Adipocyte (in vitro differentiated cells): ENCODE results near the gene PAQR4.

Source experiments
- DNase-seq: peaks from one replicate; pipeline ENCODE4 v3.0.0-alpha.2; 2015; ENCODE audit warnings: low read depth
- H3K27me3 ChIP-seq: replicated peaks from 2 replicates; pipeline ENCODE4 v1.7.0; 2013; ENCODE audit warnings: mild to moderate bottlenecking, low read length, moderate library complexity; ENCODE audit not compliant: control insufficient read depth, insufficient read depth
- H3K36me3 ChIP-seq: 2 replicates; pipeline ENCODE4 v1.7.0; 2013; ENCODE audit warnings: low read length, mild to moderate bottlenecking, moderate library complexity; ENCODE audit not compliant: control insufficient read depth, insufficient read depth, severe bottlenecking
- H3K4me1 ChIP-seq: 2 replicates; pipeline ENCODE4 v1.7.0; 2013; ENCODE audit warnings: mild to moderate bottlenecking, low read length, moderate library complexity; ENCODE audit not compliant: control insufficient read depth, insufficient read depth
- H3K4me3 ChIP-seq: 2 replicates; pipeline ENCODE4 v1.7.0; 2013; ENCODE audit warnings: mild to moderate bottlenecking, low read length, moderate library complexity
- H3K9ac ChIP-seq: 2 replicates; pipeline ENCODE4 v1.7.0; 2013; ENCODE audit warnings: mild to moderate bottlenecking, low read length, moderate library complexity
- H3K9me3 ChIP-seq: 2 replicates; pipeline ENCODE4 v1.7.0; 2013; ENCODE audit warnings: mild to moderate bottlenecking, low read length, moderate library complexity; ENCODE audit not compliant: control insufficient read depth

The PAQR4 gene

GRCh38 chr16:2976201-2976600, 7.1 kb downstream of the PAQR4 start:
- Histone ChIP-seq H3K36me3 (no peaks in the 10 kb centered on the region), H3K9ac (no peak overlapping the region), H3K27me3 (no peaks in the 10 kb centered on the region), H3K9me3 (no peaks in the 10 kb centered on the region), H3K4me3 (no peak overlapping the region), H3K4me1 (peaks cover 6% of the 10 kb centered on the region)
- no peak for DNase-seq

GRCh38 chr16:2976673-2977072, 7.5 kb downstream of the PAQR4 start:
- Histone ChIP-seq H3K4me1 (peaks cover 6% of the 10 kb centered on the region), H3K9ac (no peak overlapping the region), H3K36me3 (no peaks in the 10 kb centered on the region), H3K9me3 (no peaks in the 10 kb centered on the region), H3K27me3 (no peaks in the 10 kb centered on the region), H3K4me3 (no peak overlapping the region)
- DNase-seq, result no peak

GRCh38 chr16:2977440-2977839, 8.3 kb downstream of the PAQR4 start:
- Histone ChIP-seq H3K9me3 (no peaks in the 10 kb centered on the region), H3K4me1 (peaks cover 6% of the 10 kb centered on the region), H3K4me3 (no peak overlapping the region), H3K36me3 (no peaks in the 10 kb centered on the region), H3K27me3 (no peaks in the 10 kb centered on the region), H3K9ac (no peak overlapping the region)
- no peak for DNase-seq

- DNase-seq, result peak; percentile 11
- H3K9ac ChIP-seq, result peak overlapping the region; percentile 97
- H3K4me3 ChIP-seq, result peak overlapping the region; percentile 90
- H3K27me3 ChIP-seq, result no peaks in the 10 kb centered on the region
- H3K36me3 ChIP-seq, result no peaks in the 10 kb centered on the region
- H3K9me3 ChIP-seq, result no peaks in the 10 kb centered on the region
- H3K4me1 ChIP-seq, result peaks cover 6% of the 10 kb centered on the region
These were observed 10.6 kb downstream of the PAQR4 start for GRCh38 chr16:2979669-2980226.

DNA sequence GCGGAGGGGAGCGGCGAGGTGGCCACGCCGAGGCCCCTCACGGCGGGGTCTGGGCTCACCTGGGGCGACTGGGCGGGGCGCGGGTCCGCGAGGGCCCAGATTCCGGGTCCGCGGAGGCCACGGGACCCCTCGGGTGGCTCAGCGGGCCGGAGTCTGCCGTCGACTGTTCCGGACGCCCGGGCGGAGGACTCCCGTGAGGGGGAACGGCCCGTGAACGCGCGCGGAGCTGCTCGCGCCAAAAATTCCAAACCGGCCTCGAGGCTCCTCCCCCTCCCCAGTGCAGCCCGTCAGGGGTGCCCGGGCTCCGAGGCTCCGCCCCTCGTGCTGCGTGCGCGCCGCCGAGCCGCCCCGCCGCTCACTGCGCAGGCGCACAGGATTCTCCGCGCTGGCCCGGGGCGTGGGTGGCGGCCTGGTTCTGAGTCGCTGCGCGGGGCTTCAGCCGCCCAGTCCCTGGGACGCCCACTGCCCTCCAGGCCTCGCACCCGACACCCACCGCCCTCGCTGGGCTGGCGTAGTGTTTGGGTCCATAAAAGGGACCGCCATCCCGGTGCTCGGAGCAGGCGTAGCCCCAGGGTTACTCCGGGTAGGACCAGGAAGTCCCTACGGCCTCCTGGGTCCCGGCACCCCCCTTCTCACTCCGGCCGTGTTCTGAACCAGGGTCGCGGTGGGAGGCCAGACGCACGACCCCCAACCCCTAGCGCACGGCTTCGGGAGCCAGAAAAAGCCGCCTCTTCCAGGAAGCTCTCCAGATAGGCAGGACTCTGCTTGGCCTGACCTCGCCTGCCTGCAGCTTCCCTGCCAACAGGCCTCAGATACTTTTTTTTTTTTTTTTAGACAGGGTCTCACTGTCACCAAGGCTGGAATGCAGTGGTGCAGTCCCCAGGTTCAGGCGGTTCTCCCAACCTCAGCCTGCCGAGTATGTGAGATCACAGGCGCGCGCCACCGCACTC, 11.4 kb downstream of the PAQR4 start, which contains the start of gene PKMYT1:
Gene PKMYT1 (minus strand): TSS at position 220 of the 950 bp plus-strand sequence. CDS start 789 bp downstream, outside the sequence.
- Histone ChIP-seq H3K36me3 (no peaks in the 10 kb centered on the region), H3K27me3 (no peaks in the 10 kb centered on the region)
- DNase-seq, result peak; percentile 97

DNA sequence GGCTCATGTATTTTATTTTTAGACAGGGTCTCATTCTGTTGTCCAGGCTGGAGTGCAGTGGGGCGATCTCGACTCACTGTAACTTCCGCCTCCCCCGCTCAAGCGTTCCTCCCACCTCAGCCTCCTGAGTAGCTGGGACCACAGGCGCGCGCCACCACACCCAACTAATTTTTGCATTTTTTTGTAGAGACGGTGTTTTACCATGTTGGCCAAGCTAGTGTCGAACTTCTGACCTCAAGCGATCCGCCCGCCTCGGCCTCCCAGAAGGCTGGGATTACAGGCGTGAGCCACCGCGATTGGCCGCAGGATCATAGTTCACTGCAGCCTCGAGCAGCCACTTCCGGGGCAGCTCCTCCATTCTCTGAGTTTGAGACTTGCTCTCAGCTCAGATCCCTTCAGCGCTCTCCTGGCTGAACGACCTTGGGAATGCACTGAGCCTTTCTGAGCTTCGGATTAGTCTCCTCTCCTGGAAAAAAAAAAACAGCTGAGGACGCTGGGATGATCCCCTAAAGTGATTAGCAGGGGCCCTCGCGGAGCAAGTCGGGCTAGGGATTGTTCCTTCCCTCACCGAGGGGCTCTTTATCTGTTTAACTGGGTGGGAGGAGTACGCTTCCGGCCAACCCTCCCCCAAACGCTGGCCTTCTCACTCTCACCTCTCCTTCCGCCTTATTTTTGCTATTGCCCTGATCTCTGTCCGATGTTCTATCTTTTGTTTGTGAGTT, 12.2 kb downstream of the PAQR4 start:
- H3K4me3 ChIP-seq, result peak overlapping the region; percentile 90
- no peak for DNase-seq
- H3K36me3 ChIP-seq, result no peaks in the 10 kb centered on the region

More for the DNA sequence above, 11.4 kb downstream of the PAQR4 start, which contains the start of gene PKMYT1:
- H3K4me1 ChIP-seq, result peaks cover 6% of the 10 kb centered on the region
- H3K9ac ChIP-seq, result peak within 1 kb of the TSS; percentile 97
- H3K9me3 ChIP-seq, result no peaks in the 10 kb centered on the region
- peak within 1 kb of the TSS; percentile 90 for H3K4me3 ChIP-seq

DNA sequence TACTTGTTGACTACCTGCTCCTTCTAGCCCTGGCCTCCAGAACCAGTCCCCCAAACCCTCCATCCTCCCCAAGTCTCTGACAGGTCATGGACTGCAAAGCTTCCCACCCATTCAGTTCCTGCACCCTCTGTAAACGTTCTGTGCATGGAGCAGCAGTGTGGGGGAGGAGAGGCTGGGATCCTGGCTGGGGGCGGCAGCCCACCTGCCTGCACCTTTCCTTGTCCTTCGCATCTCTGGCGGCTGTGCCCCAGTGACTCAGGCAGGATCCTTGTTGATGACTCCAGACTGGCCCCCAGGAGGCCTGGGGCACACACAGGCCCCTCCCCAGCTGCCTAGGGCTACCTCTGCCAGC, 12.7 kb downstream of the PAQR4 start:
- no peak overlapping the region for H3K9ac ChIP-seq
- no peak overlapping the region for H3K4me3 ChIP-seq
- no peaks in the 10 kb centered on the region for H3K27me3 ChIP-seq
- no peak for DNase-seq
- H3K4me1 ChIP-seq, result peaks cover 6% of the 10 kb centered on the region
- no peaks in the 10 kb centered on the region for H3K36me3 ChIP-seq
- no peaks in the 10 kb centered on the region for H3K9me3 ChIP-seq

More for the DNA sequence above, 12.2 kb downstream of the PAQR4 start:
- peaks cover 6% of the 10 kb centered on the region for H3K4me1 ChIP-seq
- no peaks in the 10 kb centered on the region for H3K9me3 ChIP-seq
- peak overlapping the region; percentile 97 for H3K9ac ChIP-seq
- no peaks in the 10 kb centered on the region for H3K27me3 ChIP-seq

DNA sequence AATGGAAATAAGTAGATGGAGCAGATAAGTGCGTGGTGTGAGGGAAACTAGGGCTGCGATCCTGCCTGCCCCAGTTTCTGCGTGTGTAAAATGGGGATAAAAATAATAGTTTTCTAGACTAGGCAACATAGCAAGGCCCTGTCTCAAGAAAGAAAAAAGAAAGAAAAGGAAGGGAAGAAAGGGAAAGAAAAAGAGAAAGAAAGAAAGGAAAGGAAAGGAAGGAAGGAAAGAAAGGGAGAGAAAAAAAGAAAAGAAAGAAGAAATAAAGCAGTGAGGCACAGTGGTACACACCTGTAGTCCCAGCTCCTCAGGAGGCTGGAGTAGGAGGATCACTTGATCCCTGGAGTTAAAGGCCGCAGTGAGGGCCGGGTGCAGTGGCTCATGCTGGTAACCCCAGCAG, 13.3 kb downstream of the PAQR4 start:
- Histone ChIP-seq H3K4me1 (peaks cover 6% of the 10 kb centered on the region), H3K27me3 (peaks cover 2% of the 10 kb centered on the region), H3K4me3 (no peak overlapping the region), H3K9me3 (no peaks in the 10 kb centered on the region), H3K36me3 (no peaks in the 10 kb centered on the region), H3K9ac (no peak overlapping the region)
- DNase-seq, result no peak

DNA sequence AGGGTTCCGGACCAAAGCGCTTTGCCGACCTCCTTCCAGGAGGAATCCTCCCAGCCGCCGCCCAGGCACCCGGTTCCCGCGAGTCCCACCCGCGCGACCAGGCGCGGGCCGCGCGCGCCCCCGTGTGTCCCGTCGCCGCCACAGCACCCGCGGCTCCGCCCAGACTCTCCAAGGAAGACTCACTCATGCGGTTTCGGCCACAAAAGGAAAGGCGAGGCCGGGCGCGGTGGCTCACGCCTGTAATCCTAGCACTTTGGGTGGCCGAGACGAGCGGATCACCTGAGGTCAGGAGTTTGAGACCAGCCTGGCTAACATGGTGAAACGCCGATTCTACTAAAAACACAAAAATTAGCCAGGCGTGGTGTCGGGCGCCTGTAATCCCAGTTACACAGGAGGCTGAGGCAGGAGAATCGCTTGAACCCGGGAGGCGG, 14.6 kb downstream of the PAQR4 start:
- peak overlapping the region; percentile 62 for H3K4me3 ChIP-seq
- H3K9me3 ChIP-seq, result no peaks in the 10 kb centered on the region
- peak; percentile 91 for DNase-seq
- H3K9ac ChIP-seq, result peak overlapping the region; percentile 56
- H3K4me1 ChIP-seq, result peaks cover 6% of the 10 kb centered on the region
- H3K27me3 ChIP-seq, result peaks cover 7% of the 10 kb centered on the region
- H3K36me3 ChIP-seq, result no peaks in the 10 kb centered on the region

DNA sequence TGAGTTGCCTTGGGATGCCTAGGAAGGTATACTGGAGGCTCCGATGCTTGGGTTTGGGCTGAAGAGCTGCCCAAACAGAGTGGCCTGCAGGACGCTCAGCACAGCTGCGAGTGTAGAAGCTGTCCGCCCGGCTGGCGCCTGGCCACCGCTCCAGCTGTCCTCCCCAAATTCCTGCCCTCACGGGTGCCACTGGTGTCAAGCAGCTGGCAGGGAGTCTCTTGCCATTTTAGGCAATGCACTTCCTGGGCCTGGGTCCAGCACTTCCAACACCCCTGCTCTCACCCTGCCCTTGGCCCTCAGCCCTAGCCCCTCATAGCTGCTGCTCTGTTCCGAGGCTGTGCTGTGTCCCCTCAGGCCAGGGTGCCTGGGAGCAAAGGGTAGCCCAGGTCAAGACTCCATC, 16.3 kb downstream of the PAQR4 start:
- Histone ChIP-seq H3K9me3 (no peaks in the 10 kb centered on the region), H3K27me3 (peaks cover 16% of the 10 kb centered on the region), H3K36me3 (no peaks in the 10 kb centered on the region), H3K4me3 (no peak overlapping the region), H3K9ac (no peak overlapping the region), H3K4me1 (peaks cover 6% of the 10 kb centered on the region)
- DNase-seq, result no peak

- peaks cover 17% of the 10 kb centered on the region for H3K27me3 ChIP-seq
These were observed 16.8 kb downstream of the PAQR4 start for GRCh38 chr16:2985893-2986355.

More at GRCh38 chr16:2985893-2986355, 16.8 kb downstream of the PAQR4 start:
- H3K9me3 ChIP-seq, result no peaks in the 10 kb centered on the region
- no peaks in the 10 kb centered on the region for H3K36me3 ChIP-seq
- no peak for DNase-seq
- H3K9ac ChIP-seq, result no peak overlapping the region
- H3K4me1 ChIP-seq, result peaks cover 3% of the 10 kb centered on the region
- H3K4me3 ChIP-seq, result no peak overlapping the region
